ENCODE data around the gene MICB.
A peak's percentile ranks its signal among the peaks of the same experiment; 100 is the strongest.
"Not testable (repeated sequence)": the region's sequence is repeated elsewhere in the genome, so short reads cannot be mapped to it uniquely, and the experiment has no call there.

MICB gene

GRCh38 chr6:31546339-31546957 is 48.5 kb downstream of the MICB start, which contains the start of gene ATP6V1G2:
Gene ATP6V1G2 (minus strand): TSS chr6:31546608. CDS start chr6:31546559, 49 bp downstream.
- peak; percentile 100 for TF ChIP-seq CTCF (IDR thresholded peaks at IDR 0.05; ENCODE audit: control insufficient read depth, insufficient read depth, low read depth, low read length, missing control alignments)
- peak; percentile 78 for DNase-seq (ENCODE audit: low read depth)
- H3K4me3 ChIP-seq (ENCODE audit: control insufficient read depth, low read depth, low read length) = peak within 1 kb of the TSS; percentile 55

- no peak for TF ChIP-seq CTCF (IDR thresholded peaks at IDR 0.05; ENCODE audit: control insufficient read depth, insufficient read depth, low read depth, low read length, missing control alignments)
- peak; percentile 93 for DNase-seq (ENCODE audit: low read depth)
- H3K4me3 ChIP-seq (ENCODE audit: control insufficient read depth, low read depth, low read length) = peak within 1 kb of the TSS; percentile 55
Observed at GRCh38 chr6:31546958-31547726, 49.2 kb downstream of the MICB start, which contains the start of gene NFKBIL1. Gene NFKBIL1 (plus strand): TSS chr6:31547608. CDS start chr6:31547695, 87 bp downstream.

DNA sequence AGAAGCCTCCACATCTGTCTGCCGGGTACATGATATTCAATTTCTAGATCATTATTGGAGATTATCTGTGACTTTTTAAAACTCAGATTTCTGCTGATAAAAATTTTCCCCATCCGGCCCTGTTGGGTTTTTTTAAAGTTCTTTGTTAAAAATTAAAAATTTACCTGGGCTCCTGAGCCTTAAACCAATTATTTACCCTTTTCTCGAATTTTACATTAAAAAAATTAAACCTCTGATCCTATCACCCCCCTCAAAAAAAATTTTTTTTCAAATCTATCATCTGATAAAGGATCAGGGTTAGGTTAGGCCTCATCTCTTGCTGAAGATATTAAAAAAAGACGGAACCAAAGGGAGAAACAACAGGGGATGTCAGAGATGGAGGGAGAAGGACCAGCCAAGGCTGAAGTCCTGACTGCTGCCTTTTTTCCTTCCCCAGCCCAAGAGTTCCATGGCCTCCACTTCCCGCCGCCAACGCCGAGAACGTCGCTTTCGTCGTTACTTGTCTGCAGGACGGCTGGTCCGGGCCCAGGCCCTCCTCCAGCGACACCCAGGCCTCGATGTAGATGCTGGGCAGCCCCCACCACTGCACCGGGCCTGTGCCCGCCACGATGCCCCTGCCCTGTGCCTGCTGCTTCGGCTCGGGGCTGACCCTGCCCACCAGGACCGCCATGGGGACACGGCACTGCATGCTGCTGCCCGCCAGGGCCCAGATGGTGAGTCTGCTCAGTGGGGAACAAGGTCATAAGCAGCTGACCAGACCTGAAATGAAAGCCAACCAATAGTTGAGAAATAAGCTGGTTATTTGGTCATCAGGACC is 50.0 kb downstream of the MICB start:
- no peak for TF ChIP-seq CTCF (IDR thresholded peaks at IDR 0.05; ENCODE audit: control insufficient read depth, insufficient read depth, low read depth, low read length, missing control alignments)
- DNase-seq (ENCODE audit: low read depth) = no peak
- peak overlapping the region; percentile 55 for H3K4me3 ChIP-seq (ENCODE audit: control insufficient read depth, low read depth, low read length)

DNA sequence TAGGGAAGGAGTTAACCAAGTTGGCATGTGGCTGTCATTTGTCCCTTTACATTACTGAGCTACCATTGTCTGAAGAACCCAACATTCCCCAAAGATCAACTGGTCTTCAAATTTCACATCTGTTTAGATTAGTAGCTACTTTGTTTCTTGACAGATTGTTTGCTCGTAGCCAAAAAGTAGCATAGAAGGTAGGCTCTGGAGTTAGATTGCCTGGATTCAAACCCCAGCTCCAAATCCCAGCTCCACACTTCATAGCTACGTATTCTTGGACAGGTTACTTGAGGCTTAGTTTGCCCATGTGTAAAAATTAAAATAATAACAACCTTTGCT is 50.6 kb downstream of the MICB start:
- H3K4me3 ChIP-seq (ENCODE audit: control insufficient read depth, low read depth, low read length) = no peak overlapping the region
- no peak for TF ChIP-seq CTCF (IDR thresholded peaks at IDR 0.05; ENCODE audit: control insufficient read depth, insufficient read depth, low read depth, low read length, missing control alignments)
- DNase-seq (ENCODE audit: low read depth) = no peak

DNA sequence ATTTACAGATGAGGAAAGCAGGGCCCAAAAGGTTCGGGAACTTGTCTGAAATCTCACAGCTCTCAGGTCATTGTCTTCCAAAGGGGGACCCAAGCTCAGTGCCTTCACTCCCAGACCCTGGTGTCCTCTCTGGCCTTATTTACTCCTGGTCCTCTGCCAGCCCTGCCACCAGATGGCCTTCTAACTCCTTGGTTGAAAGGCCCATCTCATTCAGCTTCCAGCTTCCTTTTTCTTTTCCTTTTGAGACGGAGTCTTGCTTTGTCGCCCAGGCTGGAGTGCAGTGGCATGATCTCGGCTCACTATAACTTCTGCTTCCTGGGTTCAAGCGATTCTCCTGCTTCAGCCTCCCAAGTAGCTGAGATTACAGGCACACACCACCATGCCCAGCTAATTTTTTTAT is 53.4 kb downstream of the MICB start:
- H3K4me3 ChIP-seq (ENCODE audit: control insufficient read depth, low read depth, low read length); DNase-seq (ENCODE audit: low read depth): not testable (repeated sequence)
- TF ChIP-seq CTCF (IDR thresholded peaks at IDR 0.05; ENCODE audit: control insufficient read depth, insufficient read depth, low read depth, low read length, missing control alignments) = peak; percentile 46

GRCh38 chr6:31556307-31556706 is 58.4 kb downstream of the MICB start:
- DNase-seq (ENCODE audit: low read depth) = no peak
- no peak for TF ChIP-seq CTCF (IDR thresholded peaks at IDR 0.05; ENCODE audit: control insufficient read depth, insufficient read depth, low read depth, low read length, missing control alignments)
- H3K4me3 ChIP-seq (ENCODE audit: control insufficient read depth, low read depth, low read length) = no peak overlapping the region

Data from AG09309 (cell line).